Ishikawa (cell line): ENCODE data around the gene THRB.

Experiments
- CEBPB ChIP-seq: IDR thresholded peaks from 2 replicates; pipeline ENCODE4 v1.6.1; 2012
- CREB1 ChIP-seq: IDR thresholded peaks from 2 replicates; pipeline ENCODE4 v1.6.1; 2012; ENCODE audit warnings: low read depth
- MAX ChIP-seq: IDR thresholded peaks from 2 replicates; pipeline ENCODE4 v1.6.1; 2012
- RAD21 ChIP-seq: IDR thresholded peaks from 2 replicates; pipeline ENCODE4 v1.6.1; 2012; ENCODE audit warnings: low read depth
- TAF1 ChIP-seq: IDR thresholded peaks from 2 replicates; pipeline ENCODE4 v1.6.1; 2012; ENCODE audit warnings: low read depth, mild to moderate bottlenecking
- TEAD4 ChIP-seq: IDR thresholded peaks from 2 replicates; pipeline ENCODE4 v1.6.1; 2012

- TF ChIP-seq CREB1, result no peak
- no peak for TF ChIP-seq TAF1
- TF ChIP-seq RAD21, result no peak
- no peak for TF ChIP-seq TEAD4
- TF ChIP-seq MAX, result no peak
- TF ChIP-seq CEBPB, result no peak
These were observed 18.8 kb upstream of the THRB start for GRCh38 chr3:24513463-24513862.
